Brain microvascular endothelial cell (primary cell): ENCODE data around the gene NFAM1.

ENCODE experiments used
- DNase-seq: peaks from one replicate; pipeline ENCODE4 v3.0.0-alpha.2; 2020
- H3K27ac ChIP-seq: fragments of 250-450 bp; sonication (Bioruptor Pico); 2 replicates; pipeline ENCODE4 v1.5.1; 2020; ENCODE audit warnings: mild to moderate bottlenecking, moderate library complexity
- H3K27me3 ChIP-seq: fragments of 250-450 bp; sonication (Bioruptor Pico); replicated peaks from 2 replicates; pipeline ENCODE4 v1.5.1; 2020; ENCODE audit warnings: mild to moderate bottlenecking
- H3K36me3 ChIP-seq: fragments of 250-450 bp; sonication (Bioruptor Pico); replicated peaks from 2 replicates; pipeline ENCODE4 v1.5.1; 2020; ENCODE audit warnings: mild to moderate bottlenecking
- H3K4me3 ChIP-seq: 2 replicates; pipeline ENCODE4 v1.5.1; 2011; ENCODE audit warnings: low read depth, mild to moderate bottlenecking, control low read depth, low read length, moderate library complexity
- in situ Hi-C: cut with HindIII; loops from 2 replicates; pipeline ENCODE4 v1.10.0; 2017; ENCODE audit warnings: low sequenced_read_pairs, low pct_ligation_motif_present
- TF ChIP-seq, protein P1 (sequence below): IDR thresholded peaks from 2 replicates; pipeline ENCODE4 v1.5.1; 2011; ENCODE audit warnings: low read depth, mild to moderate bottlenecking, moderate library complexity, low read length, control low read depth, inconsistent platforms; ENCODE audit errors: missing control alignments

NFAM1 gene

DNA sequence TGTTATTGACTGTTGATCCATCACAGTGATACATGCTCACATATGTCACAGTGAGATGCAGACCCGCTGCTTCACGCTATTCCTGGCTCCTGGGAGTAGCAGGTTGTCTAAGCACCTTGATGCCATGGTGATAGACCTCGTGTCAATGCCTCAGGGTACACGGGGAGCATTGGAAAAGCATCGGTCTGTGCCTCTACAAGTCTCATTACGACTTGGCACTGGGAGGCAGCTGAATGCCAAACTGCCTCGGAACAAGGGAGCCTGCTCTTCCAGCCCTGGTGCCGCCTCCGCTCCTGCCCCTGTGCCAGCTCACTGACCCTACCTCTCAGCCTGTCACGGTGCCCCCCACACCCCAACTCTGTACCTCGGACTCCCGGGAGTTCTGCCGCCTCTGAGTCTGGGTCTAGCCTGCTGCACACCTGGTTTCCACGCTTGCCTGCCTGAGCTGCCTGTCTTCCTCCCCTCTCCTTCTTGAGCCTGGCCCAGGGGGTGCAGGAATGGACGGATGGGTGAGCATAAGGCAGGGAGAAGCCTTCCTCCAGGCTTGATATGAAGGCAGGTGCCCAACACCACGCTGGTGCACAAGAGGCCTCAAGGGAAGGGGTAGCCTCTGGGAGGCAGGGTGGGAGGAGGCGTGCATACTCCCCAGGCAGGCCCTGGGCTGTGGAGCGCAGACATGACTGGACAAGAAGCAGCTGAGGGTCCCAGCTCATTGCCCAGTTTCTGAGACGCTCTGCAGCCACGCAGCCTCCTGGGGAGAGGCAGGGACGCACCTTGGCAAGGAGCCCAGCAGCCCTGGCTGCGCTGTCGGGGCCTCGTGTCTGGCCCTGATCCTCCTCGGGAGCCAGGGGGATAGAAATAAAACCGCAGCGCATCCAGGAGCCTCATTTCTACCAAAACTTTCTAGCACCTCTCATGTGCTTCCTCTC, 1.8 kb upstream of the NFAM1 start:
- H3K27ac ChIP-seq, result no peak overlapping the region
- H3K36me3 ChIP-seq, result no peaks in the 10 kb centered on the region
- DNase-seq, result no peak
- H3K27me3 ChIP-seq, result peaks cover 33% of the 10 kb centered on the region
- TF ChIP-seq, protein P1, sequence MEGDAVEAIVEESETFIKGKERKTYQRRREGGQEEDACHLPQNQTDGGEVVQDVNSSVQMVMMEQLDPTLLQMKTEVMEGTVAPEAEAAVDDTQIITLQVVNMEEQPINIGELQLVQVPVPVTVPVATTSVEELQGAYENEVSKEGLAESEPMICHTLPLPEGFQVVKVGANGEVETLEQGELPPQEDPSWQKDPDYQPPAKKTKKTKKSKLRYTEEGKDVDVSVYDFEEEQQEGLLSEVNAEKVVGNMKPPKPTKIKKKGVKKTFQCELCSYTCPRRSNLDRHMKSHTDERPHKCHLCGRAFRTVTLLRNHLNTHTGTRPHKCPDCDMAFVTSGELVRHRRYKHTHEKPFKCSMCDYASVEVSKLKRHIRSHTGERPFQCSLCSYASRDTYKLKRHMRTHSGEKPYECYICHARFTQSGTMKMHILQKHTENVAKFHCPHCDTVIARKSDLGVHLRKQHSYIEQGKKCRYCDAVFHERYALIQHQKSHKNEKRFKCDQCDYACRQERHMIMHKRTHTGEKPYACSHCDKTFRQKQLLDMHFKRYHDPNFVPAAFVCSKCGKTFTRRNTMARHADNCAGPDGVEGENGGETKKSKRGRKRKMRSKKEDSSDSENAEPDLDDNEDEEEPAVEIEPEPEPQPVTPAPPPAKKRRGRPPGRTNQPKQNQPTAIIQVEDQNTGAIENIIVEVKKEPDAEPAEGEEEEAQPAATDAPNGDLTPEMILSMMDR, result no peak
- no peak overlapping the region for H3K4me3 ChIP-seq
- in situ Hi-C loops, result no loop called here

- H3K27ac ChIP-seq, result no peak overlapping the region
- in situ Hi-C loops, result no loop called here
- no peak for DNase-seq
- peaks cover 35% of the 10 kb centered on the region for H3K27me3 ChIP-seq
- no peak overlapping the region for H3K4me3 ChIP-seq
- H3K36me3 ChIP-seq, result no peaks in the 10 kb centered on the region
- TF ChIP-seq, protein P1, result no peak
Observed at GRCh38 chr22:42432818-42433217, 615 bp upstream of the NFAM1 start.

- no peak overlapping the region for H3K27ac ChIP-seq
- in situ Hi-C loops, result no loop called here
- DNase-seq, result no peak
- TF ChIP-seq, protein P1, result no peak
- H3K36me3 ChIP-seq, result no peaks in the 10 kb centered on the region
- H3K27me3 ChIP-seq, result peaks cover 43% of the 10 kb centered on the region
- no peak overlapping the region for H3K4me3 ChIP-seq
Observed at GRCh38 chr22:42431401-42432019, 693 bp downstream of the NFAM1 start.

DNA sequence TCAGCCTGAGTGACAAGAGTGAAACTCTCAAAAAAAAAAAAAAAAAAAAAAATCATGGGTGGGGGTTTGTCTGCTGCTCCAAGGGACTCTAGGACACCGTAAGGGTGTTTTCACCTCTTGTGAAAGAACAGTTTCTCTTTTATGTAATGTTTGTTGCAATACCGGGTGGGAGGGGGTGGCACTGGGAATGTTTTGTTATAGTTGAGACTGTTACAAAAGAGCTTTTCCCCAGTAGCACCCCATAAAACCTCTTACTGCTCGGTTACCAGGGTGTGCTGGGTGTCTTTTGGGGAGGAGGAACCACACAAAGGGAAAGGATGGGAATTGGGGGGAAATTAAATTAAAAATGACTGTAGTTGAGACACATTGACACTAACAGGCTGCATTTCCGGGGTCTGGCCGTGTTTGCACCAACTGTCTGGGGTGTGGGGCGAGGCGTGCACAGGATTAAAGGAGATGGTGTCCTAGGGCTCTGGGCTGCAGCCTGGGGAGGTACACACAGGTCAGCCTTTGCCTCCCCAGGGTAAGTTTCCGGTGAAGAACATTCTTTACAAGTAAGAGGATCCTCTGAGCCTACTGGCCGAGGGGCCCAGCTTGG, 1.6 kb downstream of the NFAM1 start:
- in situ Hi-C loops, result no loop called here
- DNase-seq, result no peak
- Histone ChIP-seq H3K4me3 (no peak overlapping the region), H3K36me3 (no peaks in the 10 kb centered on the region), H3K27me3 (peaks cover 43% of the 10 kb centered on the region), H3K27ac (no peak overlapping the region)
- TF ChIP-seq, protein P1, result no peak

GRCh38 chr22:42428760-42429159, 3.4 kb downstream of the NFAM1 start:
- Histone ChIP-seq H3K27me3 (peaks cover 39% of the 10 kb centered on the region), H3K27ac (no peak overlapping the region), H3K4me3 (no peak overlapping the region), H3K36me3 (no peaks in the 10 kb centered on the region)
- TF ChIP-seq, protein P1, result no peak
- no peak for DNase-seq
- in situ Hi-C loops, result no loop called here
